Esophagus squamous epithelium (tissue), 4 donors: Measurements from ENCODE around the gene PARVA.

Experiments used
- POLR2A ChIP-seq, 4 donors: fragments of 450-650 bp; IDR thresholded peaks; one replicate each; pipeline ENCODE4 v1.6.1; 2017; ENCODE audit warnings: antibody characterized with exemption in 4 of 4, mild to moderate bottlenecking in 4 of 4, moderate library complexity in 3 of 4
- TF ChIP-seq, protein P1 (sequence below), 6 experiments: fragments of 450-650 bp in 4 of 6; fragments of 200-600 bp in 2 of 6; sonication (generic) in 2 of 6; IDR thresholded peaks; one replicate each; pipeline ENCODE4 v1.5.1; 2016 to 2019; ENCODE audit warnings: antibody characterized with exemption in 6 of 6, mild to moderate bottlenecking in 4 of 6, moderate library complexity in 4 of 6

DNA sequence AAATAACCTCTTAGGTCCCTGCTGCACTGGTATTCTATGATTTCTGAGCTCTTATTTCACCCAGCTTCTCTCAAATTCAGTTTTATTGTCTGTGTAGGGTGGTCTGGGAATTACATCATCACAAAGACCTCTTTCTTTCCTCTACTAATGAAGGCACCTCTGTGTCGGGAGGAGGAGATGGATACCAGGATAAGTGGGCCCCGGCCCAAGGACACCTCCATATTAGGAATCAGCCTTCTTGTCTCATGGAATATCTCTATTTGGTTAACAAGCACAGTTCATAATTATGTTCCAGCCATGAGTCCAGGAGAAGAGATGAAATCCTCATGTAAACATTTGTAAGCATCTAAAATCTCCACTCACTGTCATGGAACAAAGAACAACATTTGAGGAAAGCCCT lies 9.4 kb downstream of the PARVA start:
- TF ChIP-seq, protein P1, sequence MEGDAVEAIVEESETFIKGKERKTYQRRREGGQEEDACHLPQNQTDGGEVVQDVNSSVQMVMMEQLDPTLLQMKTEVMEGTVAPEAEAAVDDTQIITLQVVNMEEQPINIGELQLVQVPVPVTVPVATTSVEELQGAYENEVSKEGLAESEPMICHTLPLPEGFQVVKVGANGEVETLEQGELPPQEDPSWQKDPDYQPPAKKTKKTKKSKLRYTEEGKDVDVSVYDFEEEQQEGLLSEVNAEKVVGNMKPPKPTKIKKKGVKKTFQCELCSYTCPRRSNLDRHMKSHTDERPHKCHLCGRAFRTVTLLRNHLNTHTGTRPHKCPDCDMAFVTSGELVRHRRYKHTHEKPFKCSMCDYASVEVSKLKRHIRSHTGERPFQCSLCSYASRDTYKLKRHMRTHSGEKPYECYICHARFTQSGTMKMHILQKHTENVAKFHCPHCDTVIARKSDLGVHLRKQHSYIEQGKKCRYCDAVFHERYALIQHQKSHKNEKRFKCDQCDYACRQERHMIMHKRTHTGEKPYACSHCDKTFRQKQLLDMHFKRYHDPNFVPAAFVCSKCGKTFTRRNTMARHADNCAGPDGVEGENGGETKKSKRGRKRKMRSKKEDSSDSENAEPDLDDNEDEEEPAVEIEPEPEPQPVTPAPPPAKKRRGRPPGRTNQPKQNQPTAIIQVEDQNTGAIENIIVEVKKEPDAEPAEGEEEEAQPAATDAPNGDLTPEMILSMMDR (IDR thresholded peaks at IDR 0.05) = no peak
- no peak for TF ChIP-seq POLR2A (IDR thresholded peaks at IDR 0.05)
